DND-41 (cell line): ENCODE measurements around the gene PAIP2.

ENCODE experiments used
- CTCF ChIP-seq: IDR thresholded peaks from 2 replicates; pipeline ENCODE4 v1.5.1; 2012; ENCODE audit warnings: borderline replicate concordance, low read length, moderate library complexity, mild to moderate bottlenecking; ENCODE audit not compliant: poor library complexity, severe bottlenecking; ENCODE audit errors: extremely low read depth
- EZH2 ChIP-seq: IDR thresholded peaks from 3 replicates; pipeline ENCODE4 v1.6.1; 2012; ENCODE audit warnings: borderline replicate concordance, low read depth, mild to moderate bottlenecking, moderate library complexity, low read length, inconsistent platforms; ENCODE audit not compliant: severe bottlenecking

GRCh38 chr5:139386050-139386438 is 44.4 kb downstream of the PAIP2 start:
- TF ChIP-seq CTCF: no peak
- TF ChIP-seq EZH2: no peak
